HG02884 (cell line): Measurements from ENCODE around the gene HIRIP3.
"Not testable (repeated sequence)": the region's sequence is repeated elsewhere in the genome, so short reads cannot be mapped to it uniquely, and the experiment has no call there.

ENCODE experiments used
- ATAC-seq: cut with Tn5 transposase; IDR thresholded peaks from one replicate; pipeline ENCODE4 v1.9.1; 2021; ENCODE audit warnings: mild to moderate bottlenecking, moderate library complexity; ENCODE audit not compliant: unreplicated experiment

Gene HIRIP3

DNA sequence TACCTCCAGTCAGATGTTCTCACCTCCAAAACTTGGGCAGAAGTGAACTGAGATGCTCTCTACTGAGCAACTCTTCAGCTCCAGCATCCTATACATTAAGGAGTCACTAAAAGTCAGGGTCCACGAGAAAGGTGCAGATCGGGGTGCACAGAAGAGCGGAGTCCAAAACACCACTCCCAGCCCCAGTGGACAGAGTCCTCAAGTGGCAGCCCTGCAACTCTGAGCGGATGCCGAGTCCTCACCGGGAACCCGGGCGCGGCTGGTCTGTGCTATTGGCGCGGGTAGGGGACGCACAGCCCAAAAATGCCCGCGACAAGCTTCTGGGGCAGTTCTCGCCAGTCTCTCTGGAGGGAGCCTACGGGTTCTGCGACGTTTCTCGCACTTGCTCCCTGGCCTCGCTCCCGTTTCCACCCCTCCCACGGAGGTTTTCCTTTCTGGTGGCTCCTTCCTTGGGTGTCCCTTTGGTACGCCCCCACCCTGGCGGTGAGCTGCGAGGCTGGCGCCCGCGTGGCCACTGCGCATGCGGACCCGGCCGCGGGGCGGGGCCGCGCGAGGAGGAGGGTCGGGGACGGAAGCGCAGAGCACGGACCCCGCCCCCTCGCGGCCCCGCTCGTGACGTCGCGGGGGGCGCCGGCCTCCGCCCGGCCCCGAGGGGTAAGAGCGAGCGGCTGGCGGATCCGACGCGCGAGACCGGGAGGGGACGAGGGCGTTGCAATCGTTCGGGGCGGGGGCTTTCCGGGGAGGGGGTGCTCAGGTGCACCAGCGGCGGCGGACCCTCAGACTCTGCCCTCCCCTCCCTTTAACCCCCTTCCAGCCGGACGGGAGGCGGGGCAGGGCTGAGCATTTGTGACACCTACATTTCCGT, 33.7 kb downstream of the HIRIP3 start, which contains the start of gene TMEM219:
TSS of gene TMEM219 (plus strand) at position 601 of the 865 bp plus-strand sequence. CDS start 1,065 bp downstream, outside the sequence.
- ATAC-seq = peak; percentile 82

DNA sequence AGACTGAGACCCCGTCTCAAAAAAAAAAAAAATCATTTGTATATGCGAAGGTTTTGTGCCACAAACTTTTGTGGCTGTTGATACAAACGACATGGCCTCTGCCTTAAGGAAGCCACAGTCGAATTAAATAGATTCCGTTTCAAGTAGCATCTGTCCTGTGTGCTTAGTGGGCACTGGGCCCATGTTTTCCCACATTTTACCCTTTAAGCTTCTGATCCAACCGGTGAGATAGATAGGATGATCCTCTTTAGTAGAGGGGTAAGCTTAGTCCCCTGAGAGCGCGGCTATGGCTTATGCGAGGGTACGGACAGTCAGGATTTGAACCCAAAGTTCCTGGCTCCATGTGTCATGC, 34.3 kb downstream of the HIRIP3 start:
- ATAC-seq = no peak

DNA sequence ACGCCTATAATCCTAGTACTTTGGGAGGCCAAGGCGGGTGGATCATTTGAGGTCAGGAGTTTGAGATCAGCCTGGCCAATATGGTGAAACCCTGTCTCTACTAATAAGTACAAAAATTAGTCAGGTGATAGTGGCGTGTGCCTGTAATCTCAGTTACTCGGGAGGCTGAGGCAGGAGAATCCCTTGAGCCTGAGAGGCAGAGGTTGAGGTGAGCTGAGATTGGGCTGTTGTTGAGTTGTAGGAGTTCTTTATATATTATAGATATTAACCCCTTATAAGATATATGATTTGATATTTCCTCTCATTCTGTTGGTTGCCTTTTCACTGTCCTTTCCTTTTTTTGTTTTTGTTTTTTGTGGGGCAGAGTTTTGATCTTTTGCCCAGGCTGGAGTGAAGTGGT, 35.6 kb downstream of the HIRIP3 start:
- ATAC-seq = not testable (repeated sequence)

DNA sequence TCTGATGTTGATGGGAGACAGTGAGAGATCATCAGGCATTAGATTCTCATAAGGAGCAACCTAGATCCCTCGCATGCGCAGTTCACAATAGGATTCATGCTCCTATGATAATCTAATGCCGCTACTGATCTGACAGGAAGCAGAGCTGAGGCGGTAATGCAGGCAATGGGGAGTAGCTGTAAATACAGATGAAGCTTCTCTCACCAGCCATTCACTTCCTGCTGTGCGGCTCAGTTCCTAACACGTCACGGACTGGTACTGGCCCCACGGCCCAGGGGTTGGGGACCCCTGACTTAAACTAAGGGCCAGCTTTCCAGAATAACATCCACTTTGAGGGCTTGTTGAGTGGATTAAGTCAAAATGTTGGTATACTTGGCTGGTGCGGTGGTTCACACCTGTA, 36.1 kb downstream of the HIRIP3 start:
- no peak for ATAC-seq

DNA sequence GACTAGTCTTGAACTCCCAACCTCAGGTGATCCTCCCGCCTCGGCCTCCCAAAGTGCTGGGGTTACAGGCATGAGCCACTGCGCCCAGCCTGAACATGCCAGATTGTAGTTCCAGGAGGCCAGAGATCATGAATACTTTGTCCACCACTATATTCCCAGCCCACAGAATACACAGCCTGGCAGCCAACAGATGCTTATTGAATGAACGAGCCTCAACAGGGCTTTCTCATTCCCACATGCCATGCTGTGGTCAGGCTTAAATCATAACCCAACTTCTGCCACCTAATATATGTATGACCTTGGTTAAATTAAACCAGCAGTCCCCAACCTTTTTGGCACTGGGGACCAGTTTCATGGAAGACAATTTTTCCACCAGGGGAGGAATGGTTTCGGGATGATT, 36.7 kb downstream of the HIRIP3 start:
- ATAC-seq = no peak

DNA sequence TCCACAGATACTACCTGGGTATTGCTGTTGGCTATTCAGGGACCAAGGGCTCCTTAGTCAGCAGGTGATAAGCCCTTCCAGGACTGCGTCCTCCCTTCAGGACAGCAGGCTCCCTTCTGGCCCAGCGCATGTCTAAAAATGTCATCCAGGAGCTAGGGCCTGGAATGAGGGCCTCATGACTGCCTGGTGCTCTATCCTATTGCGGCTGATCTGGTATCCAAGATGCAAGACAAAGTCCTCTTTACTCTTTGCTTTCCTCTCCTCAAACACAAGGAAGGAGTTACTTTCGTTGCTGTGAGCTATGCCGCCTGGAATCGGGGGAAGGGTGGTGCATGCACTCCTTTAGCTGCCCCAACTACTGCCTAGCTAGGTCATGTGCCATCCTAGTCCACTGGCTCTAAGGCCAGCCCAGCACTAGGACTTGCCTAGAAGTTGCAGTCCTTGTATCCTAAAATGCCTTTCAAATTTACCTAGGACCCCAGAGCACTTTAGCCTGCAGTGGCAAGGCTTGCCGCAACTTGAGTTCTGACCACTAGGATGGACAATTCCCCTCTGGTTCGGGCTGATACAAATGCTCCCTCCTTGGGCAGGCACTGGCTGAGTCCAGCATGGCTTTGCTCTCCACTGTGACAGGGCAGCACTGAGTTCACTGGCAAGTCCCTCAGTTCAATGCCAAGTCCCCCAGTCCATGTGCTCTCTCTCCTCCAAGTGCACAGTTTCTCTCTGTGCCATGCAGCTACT, 43.6 kb downstream of the HIRIP3 start:
- ATAC-seq = no peak

DNA sequence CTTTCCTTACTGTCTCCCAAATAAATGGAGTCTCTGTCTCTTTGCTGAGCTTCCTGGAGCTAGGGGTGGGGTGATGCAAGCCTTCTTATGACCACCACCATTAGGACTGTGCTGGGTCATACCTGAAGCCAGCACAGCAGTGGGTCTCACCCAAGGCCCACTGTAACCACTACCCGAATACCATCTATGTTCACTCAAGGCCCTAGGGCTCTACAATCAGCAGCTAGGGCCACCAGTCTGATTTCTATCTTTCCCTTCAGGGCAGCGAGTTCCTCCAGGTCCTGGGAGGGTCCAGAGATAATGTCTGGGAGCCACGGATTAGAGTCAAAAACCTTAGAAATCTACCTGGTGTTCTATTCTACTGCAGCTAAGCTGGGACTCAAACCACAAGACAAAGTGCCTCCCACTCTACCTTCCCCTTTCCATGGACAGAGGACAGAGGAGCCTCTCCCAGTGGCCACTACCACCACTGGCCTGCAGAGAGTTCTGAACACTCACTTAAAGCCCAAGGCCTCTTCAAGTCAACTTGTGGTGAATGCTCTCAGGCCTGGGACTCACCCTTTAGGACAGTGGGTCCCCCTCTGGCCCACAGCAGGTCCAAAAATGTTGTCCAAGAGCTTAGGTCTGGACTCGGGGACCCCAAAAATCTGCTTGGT, 44.5 kb downstream of the HIRIP3 start:
- no peak for ATAC-seq

DNA sequence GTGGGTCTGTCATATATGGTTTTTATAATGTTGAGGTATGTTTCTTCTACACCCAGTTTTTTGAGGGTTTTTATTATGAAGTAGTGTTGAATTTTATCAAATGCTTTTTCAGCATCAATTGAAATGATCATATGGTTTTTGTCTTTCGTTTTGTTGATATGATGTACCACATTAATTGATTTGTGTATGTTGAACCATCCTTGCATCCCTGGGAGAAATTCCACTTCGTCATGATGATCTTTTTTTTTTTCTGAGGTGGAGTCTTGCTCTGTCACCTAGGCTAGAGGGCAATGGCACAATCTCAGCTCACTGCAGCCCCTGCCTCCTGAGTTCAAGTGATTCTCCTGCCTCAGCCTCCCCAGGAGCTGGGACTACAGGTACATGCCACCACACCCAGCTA, 47.5 kb downstream of the HIRIP3 start:
- no peak for ATAC-seq

DNA sequence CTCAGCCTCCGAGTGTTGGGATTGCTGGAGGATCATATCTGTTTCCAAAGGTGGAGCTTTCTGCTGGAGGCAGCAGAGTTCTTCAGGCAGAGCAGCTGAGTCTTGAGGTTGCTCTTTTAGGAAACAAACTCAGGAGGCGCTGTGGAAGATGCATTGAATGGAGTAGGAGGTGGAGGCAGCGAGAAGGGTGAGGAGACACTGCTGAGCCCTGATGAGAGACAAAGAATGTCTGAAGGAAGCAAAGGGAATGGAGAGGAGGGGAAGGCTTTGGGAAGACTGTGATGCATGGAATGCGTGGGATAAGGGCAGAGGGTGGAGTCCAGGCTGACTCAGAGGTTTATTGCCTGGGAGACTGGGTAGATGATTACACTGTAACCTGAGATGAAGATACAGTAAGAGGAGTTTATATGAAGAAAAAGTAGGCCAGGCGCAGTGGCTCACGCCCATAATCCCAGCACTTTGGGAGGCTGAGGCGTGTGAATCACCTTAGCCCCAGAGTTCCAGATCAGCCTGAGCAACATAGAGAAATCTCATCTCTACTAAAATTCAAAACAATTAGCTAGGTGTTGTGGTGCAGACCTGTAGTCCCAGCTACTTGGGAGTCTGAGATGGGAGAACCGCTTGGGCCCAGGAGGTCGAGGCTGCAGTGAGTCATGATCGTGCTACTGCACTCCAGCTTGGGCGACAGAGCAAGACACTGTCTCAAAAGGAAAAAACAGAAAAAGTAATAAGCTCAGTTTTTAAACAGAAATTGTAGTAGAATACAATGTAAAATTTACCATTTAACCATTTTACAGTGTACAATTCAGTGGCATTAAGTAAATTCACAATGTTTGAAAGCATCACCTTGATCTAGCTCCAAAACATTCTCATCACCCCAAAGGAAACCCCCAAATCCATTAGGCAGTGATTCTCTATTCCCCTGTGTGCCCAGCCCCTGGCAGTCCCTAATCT, 51.3 kb downstream of the HIRIP3 start:
- no peak for ATAC-seq
